ENCODE measurements around the gene RBM33. TPM values are rescaled to one million over a fixed set of nuclear protein-coding genes. Genes with fewer than 3 reads are reported as not detected.

RBM33 gene
- polyA plus RNA-seq, 3 donors = 15.0 to 27.7 (median 22.2) TPM

DNA sequence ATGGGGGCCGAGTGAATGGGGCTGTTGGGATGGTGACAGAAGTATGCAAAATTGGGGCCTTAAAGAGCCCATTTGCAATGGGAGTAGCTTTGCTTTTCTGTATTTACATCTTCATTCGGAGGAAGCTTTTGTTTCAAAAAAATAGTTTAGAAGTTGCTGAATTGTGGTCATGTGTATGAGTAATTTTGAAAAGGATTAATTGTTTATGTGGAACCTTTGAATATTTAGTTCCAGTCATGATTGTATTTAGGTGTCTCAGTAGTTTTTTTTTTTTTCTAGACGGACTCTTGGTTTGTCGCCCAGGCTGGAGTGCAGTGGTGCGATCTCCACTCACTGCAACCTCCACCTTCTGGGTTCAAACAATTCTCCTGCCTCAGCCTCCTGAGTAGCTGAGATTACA lies 37.2 kb downstream of the RBM33 start:
- no peak overlapping the region for H3K4me3 ChIP-seq (replicated peaks in 1 of 3; ENCODE audit: low read depth in 2 of 3, low read length in 3 of 3)
- H3K4me2 ChIP-seq (replicated peaks; ENCODE audit: extremely low read depth, low read length, poor library complexity, severe bottlenecking) = no peak overlapping the region
- no peaks in the 10 kb centered on the region for H3K27me3 ChIP-seq (ENCODE audit: control insufficient read depth in 2 of 2, insufficient read depth in 2 of 2, low read length in 2 of 2)
- H2AFZ ChIP-seq (ENCODE audit: insufficient read depth, low read depth, low read length, poor library complexity, severe bottlenecking) = no peak overlapping the region
- peaks cover 95% of the 10 kb centered on the region for H4K20me1 ChIP-seq (ENCODE audit: insufficient read depth, low read length)
- H3K27ac ChIP-seq (ENCODE audit: low read depth in 1 of 2, low read length in 2 of 2) = no peak overlapping the region
- Mint-ChIP-seq H3K9me3 (peaks cover 0 to 7% (median 3%) of the 10 kb centered on the region in 7 donors), H3K27me3 (ENCODE audit: low read depth in 3 of 3) (peaks cover 0 to 1% (median 0%) of the 10 kb centered on the region in 3 donors), H3K27ac (peak overlapping the region in 3 of 7 donors; percentile 0 to 32 (median 8)), H3K4me3 (no peak overlapping the region), H3K4me1 (peaks cover 2% of the 10 kb centered on the region), H3K36me3 (peaks cover 68 to 87% of the 10 kb centered on the region in 2 donors)
- no peaks in the 10 kb centered on the region for H3K9me3 ChIP-seq (replicated peaks in 1 of 2; ENCODE audit: control insufficient read depth in 1 of 2, insufficient read depth in 1 of 2, low read length in 2 of 2)
- intact Hi-C loops (cut with micrococcal nuclease) = no loop called here
- 92% methylated on average over 2 of the region's 5 CpGs for WGBS (ENCODE audit: insufficient coverage)
- peaks cover under 1% of the 10 kb centered on the region in 2 donors for H3K4me1 ChIP-seq (ENCODE audit: control insufficient read depth in 1 of 2, insufficient read depth in 2 of 2, low read length in 2 of 2)
- H3K9ac ChIP-seq (ENCODE audit: insufficient read depth, low read length, poor library complexity, severe bottlenecking) = no peak overlapping the region
- H3K36me3 ChIP-seq (replicated peaks in 1 of 2; ENCODE audit: control insufficient read depth in 1 of 2, insufficient read depth in 2 of 2, low read length in 2 of 2) = peaks cover 64 to 96% of the 10 kb centered on the region in 2 donors
- no peak for TF ChIP-seq CTCF (IDR thresholded peaks at IDR 0.05)
- peaks cover 85% of the 10 kb centered on the region for H3K79me2 ChIP-seq (ENCODE audit: insufficient read depth, low read length)
- no peak for DNase-seq

DNA sequence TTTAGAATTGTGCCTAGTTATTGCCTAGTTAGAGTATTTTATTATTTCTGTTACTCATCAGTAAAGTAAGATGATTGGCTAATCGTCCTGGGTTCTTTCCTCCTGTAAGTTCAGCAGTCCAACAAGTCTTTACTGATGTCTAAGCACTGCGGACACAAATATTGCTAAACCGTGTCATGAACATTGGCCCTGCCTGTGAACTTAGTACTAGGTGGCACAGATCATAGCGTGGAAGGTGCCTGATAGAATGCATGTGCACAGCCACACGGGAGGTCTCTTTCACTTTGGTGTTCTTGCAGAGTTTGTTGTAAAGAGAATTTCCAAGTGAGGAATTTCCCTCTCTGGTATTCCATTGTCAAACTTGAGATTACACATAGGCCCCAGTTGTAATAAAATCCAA lies 38.0 kb downstream of the RBM33 start:
- Histone ChIP-seq H3K27me3 (ENCODE audit: control insufficient read depth in 2 of 2, insufficient read depth in 2 of 2, low read length in 2 of 2) (no peaks in the 10 kb centered on the region), H2AFZ (ENCODE audit: insufficient read depth, low read depth, low read length, poor library complexity, severe bottlenecking) (no peak overlapping the region), H3K4me2 (replicated peaks; ENCODE audit: extremely low read depth, low read length, poor library complexity, severe bottlenecking) (no peak overlapping the region), H3K4me3 (replicated peaks in 1 of 3; ENCODE audit: low read depth in 2 of 3, low read length in 3 of 3) (no peak overlapping the region), H3K9ac (ENCODE audit: insufficient read depth, low read length, poor library complexity, severe bottlenecking) (no peak overlapping the region), H3K27ac (ENCODE audit: low read depth in 1 of 2, low read length in 2 of 2) (no peak overlapping the region), H3K36me3 (replicated peaks in 1 of 2; ENCODE audit: control insufficient read depth in 1 of 2, insufficient read depth in 2 of 2, low read length in 2 of 2) (peaks cover 64 to 88% of the 10 kb centered on the region in 2 donors), H4K20me1 (ENCODE audit: insufficient read depth, low read length) (peaks cover 87% of the 10 kb centered on the region), H3K79me2 (ENCODE audit: insufficient read depth, low read length) (peaks cover 79% of the 10 kb centered on the region), H3K4me1 (ENCODE audit: control insufficient read depth in 1 of 2, insufficient read depth in 2 of 2, low read length in 2 of 2) (no peaks in the 10 kb centered on the region), H3K9me3 (replicated peaks in 1 of 2; ENCODE audit: control insufficient read depth in 1 of 2, insufficient read depth in 1 of 2, low read length in 2 of 2) (no peaks in the 10 kb centered on the region)
- no peak overlapping the region for H3K27ac Mint-ChIP-seq
- TF ChIP-seq CTCF (IDR thresholded peaks at IDR 0.05) = no peak
- DNase-seq = no peak
- 95% methylated on average over 4 of the region's 5 CpGs for WGBS (ENCODE audit: insufficient coverage)
- peaks cover 2 to 11% (median 4%) of the 10 kb centered on the region in 7 donors for H3K9me3 Mint-ChIP-seq
- no peaks in the 10 kb centered on the region for H3K27me3 Mint-ChIP-seq (ENCODE audit: low read depth in 3 of 3)
- intact Hi-C loops (cut with micrococcal nuclease) = no loop called here
- no peaks in the 10 kb centered on the region for H3K4me1 Mint-ChIP-seq
- H3K36me3 Mint-ChIP-seq = peaks cover 67 to 84% of the 10 kb centered on the region in 2 donors
- H3K4me3 Mint-ChIP-seq = no peak overlapping the region
